T47D (cell line): ENCODE measurements around the gene TLCD3B.

Source experiments
- DNase-seq, 2 experiments: peaks; one replicate each; pipeline versions ENCODE4 v3.0.0 to v3.0.0-alpha.2; 2011 to 2012; ENCODE audit warnings: low read depth in 1 of 2, low spot score in 1 of 2
- JUND ChIP-seq: IDR thresholded peaks from 2 replicates; pipeline ENCODE4 v1.6.1; 2012; ENCODE audit warnings: low read depth
- in situ Hi-C: cut with HindIII; loops from 2 replicates; pipeline ENCODE4 v1.10.0; 2016; ENCODE audit warnings: low sequenced_read_pairs, low pct_unique_long_range_greater_than_20kb

TLCD3B gene

DNA sequence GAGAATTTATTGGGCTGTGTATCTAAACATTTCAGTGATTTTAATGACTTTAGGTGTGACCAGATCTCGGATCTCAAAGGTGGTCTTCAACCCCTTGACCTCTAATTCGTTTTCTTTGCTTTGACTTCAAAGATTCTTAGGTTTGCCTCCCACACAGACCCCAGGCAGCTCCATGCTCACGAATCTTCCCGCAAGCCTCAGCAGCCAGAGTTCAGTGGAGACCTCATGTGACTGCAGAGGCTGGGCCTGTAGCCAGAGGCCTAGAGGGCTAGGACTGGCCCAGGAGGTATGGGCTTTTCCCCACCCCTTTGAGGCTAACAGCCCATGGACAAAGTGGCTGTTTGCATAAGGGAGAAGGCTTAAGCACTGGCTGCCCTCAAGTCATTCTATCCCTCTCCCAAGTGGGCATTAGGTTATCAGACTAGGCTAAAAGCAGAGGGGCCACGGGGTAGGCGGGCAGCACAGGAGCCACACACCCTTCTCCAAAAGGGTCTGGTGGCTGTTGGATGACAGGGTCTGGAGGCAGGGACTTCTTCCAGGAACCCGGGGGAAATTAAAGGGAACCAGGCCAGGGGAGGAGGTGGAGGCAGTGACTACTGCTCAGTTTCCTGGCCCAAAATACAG is 38.6 kb downstream of the TLCD3B start:
- TF ChIP-seq JUND: no peak
- in situ Hi-C loops: no loop called here

DNA sequence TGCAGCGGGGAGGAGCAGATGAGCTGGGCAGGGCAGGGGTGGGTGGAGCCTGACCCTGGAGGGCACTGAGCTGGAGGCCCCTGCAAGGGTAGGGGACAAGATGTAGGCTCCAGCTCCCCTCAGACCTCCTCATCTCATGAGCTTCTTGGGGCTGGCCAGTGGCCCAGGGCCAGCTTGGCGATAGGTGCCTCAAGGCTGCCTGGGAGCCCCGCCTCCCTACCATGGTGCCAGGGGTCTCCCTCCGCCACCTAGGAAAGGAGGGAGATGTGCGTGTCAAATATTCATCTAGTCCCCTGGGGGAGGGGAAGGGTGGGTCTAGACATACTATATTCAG is 39.5 kb downstream of the TLCD3B start:
- no peak for DNase-seq
- in situ Hi-C loops: no loop called here
- no peak for TF ChIP-seq JUND

More for the DNA sequence above, 38.6 kb downstream of the TLCD3B start:
- DNase-seq: no peak

DNA sequence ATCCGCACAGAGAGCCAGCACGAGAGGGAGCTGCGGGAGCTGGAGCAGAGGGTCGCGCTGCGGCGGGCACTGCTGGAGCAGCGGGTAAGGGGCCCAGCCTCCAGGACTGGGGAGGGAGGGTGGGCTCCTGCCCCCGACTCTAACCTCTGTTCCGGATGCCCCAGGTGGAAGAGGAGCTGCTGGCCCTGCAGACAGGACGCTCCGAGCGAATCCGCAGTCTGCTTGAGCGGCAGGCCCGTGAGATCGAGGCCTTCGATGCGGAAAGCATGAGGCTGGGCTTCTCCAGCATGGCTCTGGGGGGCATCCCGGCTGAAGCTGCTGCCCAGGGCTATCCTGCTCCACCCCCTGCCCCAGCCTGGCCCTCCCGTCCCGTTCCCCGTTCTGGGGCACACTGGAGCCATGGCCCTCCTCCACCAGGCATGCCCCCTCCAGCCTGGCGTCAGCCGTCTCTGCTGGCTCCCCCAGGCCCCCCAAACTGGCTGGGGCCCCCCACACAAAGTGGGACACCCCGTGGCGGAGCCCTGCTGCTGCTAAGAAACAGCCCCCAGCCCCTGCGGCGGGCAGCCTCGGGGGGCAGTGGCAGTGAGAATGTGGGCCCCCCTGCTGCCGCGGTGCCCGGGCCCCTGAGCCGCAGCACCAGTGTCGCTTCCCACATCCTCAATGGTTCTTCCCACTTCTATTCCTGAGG is 40.0 kb downstream of the TLCD3B start:
- no peak for TF ChIP-seq JUND
- in situ Hi-C loops: no loop called here
- DNase-seq: no peak

DNA sequence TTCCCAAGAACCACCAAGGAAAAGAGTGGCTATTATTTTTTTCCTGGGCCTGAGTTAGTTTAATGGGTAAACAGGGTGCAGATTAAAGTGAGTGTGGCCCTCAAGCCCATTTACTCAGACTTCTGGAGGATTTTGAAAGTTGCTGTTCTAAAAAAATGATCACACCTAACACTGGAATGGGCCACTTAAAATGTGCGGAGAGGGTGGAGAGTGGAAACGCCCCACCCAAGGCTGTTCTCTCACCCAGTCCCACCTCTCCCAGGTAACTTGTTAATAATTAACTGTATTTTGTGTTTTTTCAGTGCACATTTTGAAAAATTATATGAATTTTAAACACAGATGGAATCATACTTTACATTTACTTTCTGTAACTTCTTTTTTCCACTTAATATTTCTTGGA is 41.0 kb downstream of the TLCD3B start:
- in situ Hi-C loops: no loop called here
- DNase-seq: no peak
- TF ChIP-seq JUND: no peak

DNA sequence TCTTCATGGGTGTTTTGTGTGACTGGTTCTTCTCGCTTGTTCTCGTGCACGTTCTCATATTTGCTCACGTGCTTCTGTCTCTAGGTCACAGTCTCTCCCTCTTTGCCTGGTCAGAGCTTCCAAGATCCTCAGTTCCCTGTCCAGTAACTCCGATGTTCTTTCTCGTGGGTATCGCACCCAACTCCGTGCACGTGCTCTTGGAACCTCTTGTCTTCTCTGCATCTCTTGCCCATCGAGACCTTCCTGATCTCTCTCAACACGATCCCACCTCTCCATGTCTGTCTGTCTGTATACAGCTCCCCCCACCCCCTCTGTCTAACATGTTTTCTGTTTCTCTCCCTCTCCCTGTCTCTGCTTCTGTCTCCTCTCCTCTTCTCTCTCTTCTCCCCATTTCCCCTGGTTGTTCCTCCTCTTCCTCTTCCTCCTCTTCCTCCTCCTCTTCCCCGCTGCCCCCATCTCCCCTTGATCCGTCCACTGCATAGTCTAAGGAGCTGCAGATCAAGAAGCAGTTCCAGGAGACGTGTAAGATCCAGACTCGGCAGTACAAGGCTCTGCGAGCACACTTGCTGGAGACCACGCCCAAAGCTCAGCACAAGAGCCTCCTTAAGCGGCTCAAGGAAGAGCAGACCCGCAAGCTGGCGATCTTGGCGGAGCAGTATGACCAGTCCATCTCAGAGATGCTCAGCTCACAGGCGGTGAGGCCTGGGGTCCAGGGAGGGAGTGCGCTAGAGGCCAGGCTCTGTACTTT is 41.8 kb downstream of the TLCD3B start:
- in situ Hi-C loops: no loop called here

DNA sequence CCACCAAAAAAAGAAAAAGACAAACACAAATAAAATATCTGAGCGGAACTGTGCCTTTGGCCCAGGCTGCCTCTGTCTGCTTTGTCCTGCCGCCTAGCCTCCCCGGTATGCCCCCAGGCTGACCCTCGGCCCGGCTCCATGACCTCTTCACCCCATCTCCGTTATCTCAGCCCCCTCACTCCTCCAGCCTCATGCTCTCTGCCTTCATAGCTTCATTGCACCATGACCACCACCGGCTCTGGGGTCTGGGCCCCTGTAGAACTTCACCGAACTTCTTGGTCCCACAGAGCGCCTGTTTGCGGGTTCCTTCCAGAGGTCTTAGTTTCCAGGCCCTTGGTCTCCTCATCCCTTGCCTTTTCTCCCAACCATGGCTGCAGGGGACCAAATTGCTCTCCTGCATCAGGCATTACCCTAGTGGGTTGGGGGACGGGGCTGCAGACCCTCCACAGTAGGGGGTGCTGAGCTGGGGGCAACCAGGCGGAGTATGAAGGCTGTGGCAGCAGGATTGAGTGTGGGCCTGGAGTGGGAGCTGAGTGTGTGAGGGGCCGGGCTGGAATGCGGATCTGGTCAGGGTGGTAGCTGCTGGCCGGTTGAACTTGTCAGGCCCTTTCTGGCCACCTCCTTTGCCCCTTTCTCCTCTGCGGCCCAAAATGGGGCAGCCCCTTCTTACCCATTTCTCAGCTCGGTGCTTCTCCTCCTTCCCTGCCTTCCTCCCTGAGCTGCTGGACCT is 42.6 kb downstream of the TLCD3B start:
- no peak for TF ChIP-seq JUND
- no peak for DNase-seq
- in situ Hi-C loops: no loop called here

More for the DNA sequence above, 41.8 kb downstream of the TLCD3B start:
- DNase-seq: no peak
- TF ChIP-seq JUND: no peak

DNA sequence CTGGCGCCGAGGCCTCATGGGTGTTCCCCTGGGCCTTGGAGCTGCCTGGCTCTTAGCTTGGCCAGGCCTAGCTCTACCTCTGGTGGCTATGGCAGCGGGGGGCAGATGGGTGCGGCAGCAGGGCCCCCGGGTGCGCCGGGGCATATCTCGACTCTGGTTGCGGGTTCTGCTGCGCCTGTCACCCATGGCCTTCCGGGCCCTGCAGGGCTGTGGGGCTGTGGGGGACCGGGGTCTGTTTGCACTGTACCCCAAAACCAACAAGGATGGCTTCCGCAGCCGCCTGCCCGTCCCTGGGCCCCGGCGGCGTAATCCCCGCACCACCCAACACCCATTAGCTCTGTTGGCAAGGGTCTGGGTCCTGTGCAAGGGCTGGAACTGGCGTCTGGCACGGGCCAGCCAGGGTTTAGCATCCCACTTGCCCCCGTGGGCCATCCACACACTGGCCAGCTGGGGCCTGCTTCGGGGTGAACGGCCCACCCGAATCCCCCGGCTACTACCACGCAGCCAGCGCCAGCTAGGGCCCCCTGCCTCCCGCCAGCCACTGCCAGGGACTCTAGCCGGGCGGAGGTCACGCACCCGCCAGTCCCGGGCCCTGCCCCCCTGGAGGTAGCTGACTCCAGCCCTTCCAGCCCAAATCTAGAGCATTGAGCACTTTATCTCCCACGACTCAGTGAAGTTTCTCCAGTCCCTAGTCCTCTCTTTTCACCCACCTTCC is 43.5 kb downstream of the TLCD3B start:
- TF ChIP-seq JUND: no peak
- in situ Hi-C loops: no loop called here
- DNase-seq: no peak

DNA sequence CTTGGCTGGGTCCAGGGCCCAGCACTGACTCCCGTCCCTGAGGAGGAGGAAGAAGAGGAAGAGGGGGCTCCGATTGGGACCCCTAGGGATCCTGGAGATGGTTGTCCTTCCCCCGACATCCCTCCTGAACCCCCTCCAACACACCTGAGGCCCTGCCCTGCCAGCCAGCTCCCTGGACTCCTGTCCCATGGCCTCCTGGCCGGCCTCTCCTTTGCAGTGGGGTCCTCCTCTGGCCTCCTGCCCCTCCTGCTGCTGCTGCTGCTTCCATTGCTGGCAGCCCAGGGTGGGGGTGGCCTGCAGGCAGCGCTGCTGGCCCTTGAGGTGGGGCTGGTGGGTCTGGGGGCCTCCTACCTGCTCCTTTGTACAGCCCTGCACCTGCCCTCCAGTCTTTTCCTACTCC is 44.1 kb downstream of the TLCD3B start:
- in situ Hi-C loops: no loop called here
- no peak for DNase-seq

DNA sequence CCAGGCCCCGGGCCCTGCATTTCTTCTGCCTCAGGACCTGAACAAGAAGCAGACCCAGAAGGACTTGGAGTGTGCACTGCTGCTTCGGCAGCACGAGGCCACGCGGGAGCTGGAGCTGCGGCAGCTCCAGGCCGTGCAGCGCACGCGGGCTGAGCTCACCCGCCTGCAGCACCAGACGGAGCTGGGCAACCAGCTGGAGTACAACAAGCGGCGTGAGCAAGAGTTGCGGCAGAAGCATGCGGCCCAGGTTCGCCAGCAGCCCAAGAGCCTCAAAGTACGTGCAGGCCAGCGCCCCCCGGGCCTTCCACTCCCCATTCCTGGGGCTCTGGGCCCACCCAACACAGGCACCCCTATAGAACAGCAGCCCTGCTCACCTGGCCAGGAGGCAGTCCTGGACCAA is 44.8 kb downstream of the TLCD3B start:
- TF ChIP-seq JUND: no peak
- no peak for DNase-seq
- in situ Hi-C loops: no loop called here

More for the DNA sequence above, 44.1 kb downstream of the TLCD3B start:
- TF ChIP-seq JUND: no peak

DNA sequence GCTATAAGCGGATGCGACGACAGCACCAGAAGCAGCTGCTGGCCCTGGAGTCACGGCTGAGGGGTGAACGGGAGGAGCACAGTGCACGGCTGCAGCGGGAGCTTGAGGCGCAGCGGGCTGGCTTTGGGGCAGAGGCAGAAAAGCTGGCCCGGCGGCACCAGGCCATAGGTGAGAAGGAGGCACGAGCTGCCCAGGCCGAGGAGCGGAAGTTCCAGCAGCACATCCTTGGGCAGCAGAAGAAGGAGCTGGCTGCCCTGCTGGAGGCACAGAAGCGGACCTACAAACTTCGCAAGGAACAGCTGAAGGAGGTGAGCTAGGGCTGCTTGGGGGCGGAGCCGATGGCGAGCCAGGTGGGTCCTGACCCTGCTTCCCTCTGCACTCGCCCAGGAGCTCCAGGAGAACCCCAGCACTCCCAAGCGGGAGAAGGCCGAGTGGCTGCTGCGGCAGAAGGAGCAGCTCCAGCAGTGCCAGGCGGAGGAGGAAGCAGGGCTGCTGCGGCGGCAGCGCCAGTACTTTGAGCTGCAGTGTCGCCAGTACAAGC is 45.7 kb downstream of the TLCD3B start:
- no peak for DNase-seq
- in situ Hi-C loops: no loop called here
- no peak for TF ChIP-seq JUND

DNA sequence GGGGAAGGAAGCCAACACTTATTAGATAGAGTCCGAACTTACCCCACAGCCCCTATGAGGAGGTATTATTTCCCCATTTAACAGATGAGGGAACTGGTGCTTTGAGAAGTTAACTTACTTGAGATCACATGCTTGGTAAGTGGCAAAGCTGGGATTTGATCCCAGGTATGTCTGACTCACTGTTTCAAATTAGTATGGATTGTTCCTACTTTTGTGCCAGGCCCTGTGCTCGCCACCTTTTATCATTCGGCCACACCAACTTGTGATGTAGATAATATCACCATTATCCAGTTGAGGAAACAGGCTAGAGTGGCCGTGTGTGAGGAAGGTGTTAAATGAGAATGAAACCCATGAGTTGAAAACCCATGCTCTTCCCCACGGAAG is 46.3 kb downstream of the TLCD3B start:
- in situ Hi-C loops: no loop called here
- no peak for DNase-seq
- TF ChIP-seq JUND: no peak
